Left lobe of liver (tissue), 2 donors: ENCODE results near the gene FGL2. TPM values are rescaled to one million over a fixed set of nuclear protein-coding genes. Genes with fewer than 3 reads are reported as not detected.
A peak's percentile ranks its signal among the peaks of the same experiment; 100 is the strongest.
"Not testable (repeated sequence)": the region's sequence is repeated elsewhere in the genome, so short reads cannot be mapped to it uniquely, and the experiment has no call there.

Experiments used
- ATAC-seq: fragments of 200-7000 bp; cut with Tn5 transposase; one replicate; pipeline ENCODE4 v1.9.1; 2020; ENCODE audit warnings: mild to moderate bottlenecking, moderate library complexity
- DNase-seq: peaks from one replicate; pipeline ENCODE4 v3.0.0-alpha.2; 2020; ENCODE audit warnings: low spot score
- total RNA-seq: library from RNA; stranded (reverse); gene quantifications from one replicate; pipeline ENCODE4 v1.2.1, GENCODE V29; 2021
- donor health status: DM: no; HTN: no; CAD: no; lungs with moderate emphysema.
- donor health status: DM: no; HTN: yes; CAD: no.

The FGL2 gene
- total RNA-seq, 1 donor from 2014 or later, result 6.1 TPM

GRCh38 chr7:77172437-77173172 is 27.0 kb downstream of the FGL2 start:
- not testable (repeated sequence) for ATAC-seq, DNase-seq

- ATAC-seq, DNase-seq: not testable (repeated sequence)
Measured at GRCh38 chr7:77171073-77171472, 28.5 kb downstream of the FGL2 start.

- ATAC-seq (no peak), DNase-seq (no peak)
Measured at GRCh38 chr7:77157446-77157845, 42.2 kb downstream of the FGL2 start.

- DNase-seq, result not testable (repeated sequence)
- ATAC-seq, result peak; percentile 31
Measured at GRCh38 chr7:77157034-77157433, 42.6 kb downstream of the FGL2 start.

- DNase-seq, ATAC-seq: not testable (repeated sequence)
Measured at GRCh38 chr7:77155601-77156377, 43.8 kb downstream of the FGL2 start.

- ATAC-seq, DNase-seq: not testable (repeated sequence)
Measured at GRCh38 chr7:77154917-77155464, 44.6 kb downstream of the FGL2 start.

GRCh38 chr7:77152232-77152631 is 47.4 kb downstream of the FGL2 start:
- DNase-seq, ATAC-seq: not testable (repeated sequence)

Other genes starting within 250 kb of the FGL2 start
- not detected for gene SPDYE17, start 167.5 kb downstream of the FGL2 start, total RNA-seq
- gene SPDYE18, start 137.3 kb downstream of the FGL2 start, total RNA-seq, result 0.60 TPM
- 2.6 TPM for gene CCDC146, start 77.2 kb downstream of the FGL2 start, total RNA-seq
- gene GSAP, start 216.5 kb upstream of the FGL2 start, total RNA-seq, result 24.3 TPM